ENCODE data around the gene FLOT1. TPM values are rescaled to one million over a fixed set of nuclear protein-coding genes. Genes with fewer than 3 reads are reported as not detected.

Gene FLOT1
- total and polyA plus RNA-seq, 9 of the 15 experiments (the other 6 are each of a cell fraction or from before 2014, with no cell fraction given): 11.7 to 149 (median 118) TPM

DNA sequence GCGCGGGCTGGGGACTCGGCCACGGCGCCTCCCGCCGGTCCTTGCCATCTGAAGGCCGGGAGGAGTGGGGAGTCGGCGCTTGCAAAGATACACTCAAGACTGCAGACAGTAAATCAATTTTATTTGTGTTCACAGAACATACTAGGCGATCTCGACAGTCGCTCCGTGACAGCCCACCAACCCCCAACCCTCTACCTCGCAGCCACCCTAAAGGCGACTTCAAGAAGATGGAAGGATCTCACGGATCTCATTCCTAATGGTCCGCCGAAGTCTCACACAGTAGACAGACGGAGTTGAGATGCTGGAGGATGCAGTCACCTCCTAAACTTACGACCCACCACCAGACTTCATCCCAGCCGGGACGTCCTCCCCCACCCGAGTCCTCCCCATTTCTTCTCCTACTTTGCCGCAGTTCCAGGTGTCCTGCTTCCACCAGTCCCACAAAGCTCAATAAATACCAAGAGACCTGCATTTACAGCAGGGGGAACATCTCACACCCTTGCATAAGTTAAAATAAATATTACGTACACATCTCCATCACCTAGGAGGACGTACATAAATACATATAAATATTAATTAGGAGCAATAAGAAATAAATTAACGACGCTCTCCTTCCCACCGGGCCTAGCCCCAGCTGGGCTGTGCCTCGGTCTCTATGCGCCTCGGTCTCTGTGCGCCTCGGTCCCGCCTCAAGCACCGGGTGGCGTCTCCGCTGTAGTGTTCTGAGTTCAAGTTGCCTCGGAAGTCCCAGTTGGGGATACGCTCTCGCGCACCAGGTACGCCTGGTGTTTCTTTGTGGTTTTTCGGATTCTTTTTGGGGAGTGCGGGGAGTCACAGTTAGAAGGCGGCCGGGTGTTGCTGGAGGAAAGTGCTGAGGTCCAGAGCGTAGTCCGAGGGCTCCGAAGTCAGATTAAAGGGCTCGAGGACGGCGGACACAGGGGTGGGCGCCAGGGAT lies 889 bp upstream of the FLOT1 start (continued):
- TF ChIP-seq ZNF512 (tag; IDR thresholded peaks at IDR 0.05) (no peak), TBL1XR1 (IDR thresholded peaks at IDR 0.05; ENCODE audit: low read length in 2 of 2) (peak in 1 of 2 experiments; percentile 17; a peak in 2 of 4 replicates), ZNF3 (CRISPR knock-in tag; IDR thresholded peaks at IDR 0.05) (no peak), ZNF217 (CRISPR knock-in tag; IDR thresholded peaks at IDR 0.05) (no peak), SRSF3 (IDR thresholded peaks at IDR 0.05; ENCODE audit: insufficient read depth, low read length) (no peak), NFIC (IDR thresholded peaks at IDR 0.05) (no peak), SREBF2 (CRISPR knock-in tag; IDR thresholded peaks at IDR 0.05) (0 out of 2 replicates have a peak, but pooled peaks have one; percentile 79), HMGN3 (IDR thresholded peaks at IDR 0.05; ENCODE audit: borderline replicate concordance, extremely low read depth, insufficient read length, low read depth, low read length) (no peak), SMARCA4 (IDR thresholded peaks at IDR 0.05) (no peak; the same call in 1 of the 2 replicates), GABPA (tag; conservative IDR thresholded peaks at IDR 0.05; ENCODE audit: low read depth) (peak; percentile 21; the same call in 1 of the 2 replicates), PKNOX1 (IDR thresholded peaks at IDR 0.05) (no peak), ZNF311 (CRISPR knock-in tag; IDR thresholded peaks at IDR 0.05) (no peak), CC2D1A (IDR thresholded peaks at IDR 0.05) (no peak), MTA1 (IDR thresholded peaks at IDR 0.05; ENCODE audit: borderline replicate concordance) (no peak), TOE1 (IDR thresholded peaks at IDR 0.05; ENCODE audit: borderline replicate concordance) (no peak), TOE1 (CRISPR knock-in tag; IDR thresholded peaks at IDR 0.05; ENCODE audit: borderline replicate concordance, low read depth) (0 out of 2 replicates have a peak, but pooled peaks have one; percentile 73), DNMT1 (IDR thresholded peaks at IDR 0.05) (no peak), CTBP1 (IDR thresholded peaks at IDR 0.05; ENCODE audit: borderline replicate concordance) (0 out of 2 replicates have a peak, but pooled peaks have one; percentile 6), MAFF (IDR thresholded peaks at IDR 0.05; ENCODE audit: low read length) (no peak), RAD51 (IDR thresholded peaks at IDR 0.05; ENCODE audit: borderline replicate concordance, low read depth) (no peak), USF1 (CRISPR knock-in tag; IDR thresholded peaks at IDR 0.05) (0 out of 2 replicates have a peak, but pooled peaks have one; percentile 3), ZNF830 (CRISPR knock-in tag; IDR thresholded peaks at IDR 0.05) (no peak), NUFIP1 (IDR thresholded peaks at IDR 0.05; ENCODE audit: partially characterized antibody) (no peak)
- TF ChIP-seq, protein P1, sequence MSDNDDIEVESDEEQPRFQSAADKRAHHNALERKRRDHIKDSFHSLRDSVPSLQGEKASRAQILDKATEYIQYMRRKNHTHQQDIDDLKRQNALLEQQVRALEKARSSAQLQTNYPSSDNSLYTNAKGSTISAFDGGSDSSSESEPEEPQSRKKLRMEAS (CRISPR knock-in tag; IDR thresholded peaks at IDR 0.05): no peak; the same call in 1 of the 2 replicates
- TF ChIP-seq, protein P2, sequence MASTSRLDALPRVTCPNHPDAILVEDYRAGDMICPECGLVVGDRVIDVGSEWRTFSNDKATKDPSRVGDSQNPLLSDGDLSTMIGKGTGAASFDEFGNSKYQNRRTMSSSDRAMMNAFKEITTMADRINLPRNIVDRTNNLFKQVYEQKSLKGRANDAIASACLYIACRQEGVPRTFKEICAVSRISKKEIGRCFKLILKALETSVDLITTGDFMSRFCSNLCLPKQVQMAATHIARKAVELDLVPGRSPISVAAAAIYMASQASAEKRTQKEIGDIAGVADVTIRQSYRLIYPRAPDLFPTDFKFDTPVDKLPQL (IDR thresholded peaks at IDR 0.05; ENCODE audit: extremely low read depth, insufficient read length): no peak
